Esophagus squamous epithelium (tissue), 5 donors: ENCODE measurements around the gene YES1. TPM values are rescaled to one million over a fixed set of nuclear protein-coding genes. Genes with fewer than 3 reads are reported as not detected.
A peak's percentile ranks its signal among the peaks of the same experiment; 100 is the strongest.

Experiments used
- DNase-seq: peaks from one replicate; lab custom pipeline; 2025; lab: John Stamatoyannopoulos, UW
- H3K27ac ChIP-seq, 4 donors: fragments of 200-600 bp; sonication (generic); one replicate each; pipeline ENCODE4 v1.5.1; 2016 to 2019; ENCODE audit warnings: mild to moderate bottlenecking in 1 of 4
- H3K27me3 ChIP-seq, 4 donors: fragments of 200-600 bp; sonication (generic); 1 replicate in 3 of 4; 2 replicates in 1 of 4; pipeline versions ENCODE4 v1.5.1 to v1.6.0; 2017 to 2021; ENCODE audit warnings: antibody characterized with exemption in 1 of 4
- H3K36me3 ChIP-seq, 3 donors: fragments of 200-600 bp; sonication (generic); one replicate each; pipeline ENCODE4 v1.5.1; 2016 to 2019
- H3K4me1 ChIP-seq, 3 donors: fragments of 200-600 bp; sonication (generic); one replicate each; pipeline ENCODE4 v1.5.1; 2017 to 2019
- H3K4me3 ChIP-seq, 4 donors: fragments of 200-600 bp; sonication (generic); 1 replicate in 3 of 4; 2 replicates in 1 of 4; pipeline ENCODE4 v1.5.1; 2016 to 2019; ENCODE audit warnings: mild to moderate bottlenecking in 2 of 4, moderate library complexity in 1 of 4
- H3K9me3 ChIP-seq, 3 donors: fragments of 200-600 bp; sonication (generic); one replicate each; pipeline ENCODE4 v1.5.1; 2016 to 2019
- POLR2A ChIP-seq, 4 donors: fragments of 450-650 bp; IDR thresholded peaks; one replicate each; pipeline ENCODE4 v1.6.1; 2017; ENCODE audit warnings: antibody characterized with exemption in 4 of 4, mild to moderate bottlenecking in 4 of 4, moderate library complexity in 3 of 4
- WGBS, 2 donors: methylation state at CpG; one replicate each; pipeline ENCODE4 v1.1.5; 2018; 5-methylcytosine and 5-hydroxymethylcytosine counted together
- intact Hi-C: fragments of 100-400 bp; cut with DNase I; formaldehyde crosslinking; loops from one replicate; pipeline ENCODE4 v1.15.0; 2022
- total RNA-seq, 4 donors: library from RNA; depleted of rRNA; stranded (reverse); fragments of >200 nt; gene quantifications; one replicate each; pipeline ENCODE4 v1.1.0, GENCODE V29; 2016
- TF ChIP-seq, protein P1 (sequence below), 6 experiments: fragments of 450-650 bp in 4 of 6; fragments of 200-600 bp in 2 of 6; sonication (generic) in 2 of 6; IDR thresholded peaks; one replicate each; pipeline ENCODE4 v1.5.1; 2016 to 2019; ENCODE audit warnings: antibody characterized with exemption in 6 of 6, mild to moderate bottlenecking in 4 of 6, moderate library complexity in 4 of 6
- donor health status: DM: yes; HTN: yes; CAD: no.

YES1 gene
- total RNA-seq, 4 donors from 2014 or later, result 105 to 143 (median 125) TPM

DNA sequence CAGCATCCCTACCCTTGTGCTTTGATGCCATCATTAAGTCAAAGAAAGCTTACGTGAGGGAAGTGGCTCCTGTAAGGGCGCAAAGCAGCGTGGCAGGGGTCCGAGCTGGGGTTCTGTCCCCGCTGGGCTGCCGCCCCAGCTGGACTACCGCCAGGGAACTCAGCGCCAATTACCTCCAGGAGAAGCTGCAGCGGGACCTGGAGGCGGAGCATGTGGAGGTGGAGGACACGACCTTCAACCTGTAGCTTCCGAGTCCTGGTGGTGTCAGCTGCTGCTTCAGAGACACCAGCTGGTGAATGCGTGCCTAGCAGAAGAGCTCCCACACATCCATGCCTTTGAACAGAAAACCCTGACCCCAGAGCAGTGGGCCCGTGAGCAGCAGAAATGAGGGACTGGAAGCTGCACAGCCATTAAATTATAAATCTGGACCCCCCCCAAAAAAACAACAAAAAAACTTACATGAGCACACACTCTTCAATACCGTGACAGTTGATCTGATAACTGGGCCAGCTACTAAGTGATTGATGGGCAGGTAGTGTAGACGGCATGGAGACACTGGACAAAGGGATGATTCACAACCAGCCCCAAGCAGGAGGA is 20.1 kb upstream of the YES1 start:
- intact Hi-C loops, result no loop called here
- Histone ChIP-seq H3K27me3 (peaks cover 0 to 4% (median 0%) of the 10 kb centered on the region in 4 donors), H3K36me3 (no peaks in the 10 kb centered on the region), H3K9me3 (no peaks in the 10 kb centered on the region), H3K27ac (no peak overlapping the region), H3K4me1 (peaks cover 0 to 31% (median 0%) of the 10 kb centered on the region in 3 donors), H3K4me3 (no peak overlapping the region)
- TF ChIP-seq, protein P1, sequence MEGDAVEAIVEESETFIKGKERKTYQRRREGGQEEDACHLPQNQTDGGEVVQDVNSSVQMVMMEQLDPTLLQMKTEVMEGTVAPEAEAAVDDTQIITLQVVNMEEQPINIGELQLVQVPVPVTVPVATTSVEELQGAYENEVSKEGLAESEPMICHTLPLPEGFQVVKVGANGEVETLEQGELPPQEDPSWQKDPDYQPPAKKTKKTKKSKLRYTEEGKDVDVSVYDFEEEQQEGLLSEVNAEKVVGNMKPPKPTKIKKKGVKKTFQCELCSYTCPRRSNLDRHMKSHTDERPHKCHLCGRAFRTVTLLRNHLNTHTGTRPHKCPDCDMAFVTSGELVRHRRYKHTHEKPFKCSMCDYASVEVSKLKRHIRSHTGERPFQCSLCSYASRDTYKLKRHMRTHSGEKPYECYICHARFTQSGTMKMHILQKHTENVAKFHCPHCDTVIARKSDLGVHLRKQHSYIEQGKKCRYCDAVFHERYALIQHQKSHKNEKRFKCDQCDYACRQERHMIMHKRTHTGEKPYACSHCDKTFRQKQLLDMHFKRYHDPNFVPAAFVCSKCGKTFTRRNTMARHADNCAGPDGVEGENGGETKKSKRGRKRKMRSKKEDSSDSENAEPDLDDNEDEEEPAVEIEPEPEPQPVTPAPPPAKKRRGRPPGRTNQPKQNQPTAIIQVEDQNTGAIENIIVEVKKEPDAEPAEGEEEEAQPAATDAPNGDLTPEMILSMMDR (IDR thresholded peaks at IDR 0.05), result peak in 1 of 6 experiments; percentile 18
- no peak for TF ChIP-seq POLR2A (IDR thresholded peaks at IDR 0.05)
- whole genome bisulfite sequencing, 2 donors, result 19 to 54% methylated on average over 8 to 9 of the region's 16 CpGs
- DNase-seq, result no peak

DNA sequence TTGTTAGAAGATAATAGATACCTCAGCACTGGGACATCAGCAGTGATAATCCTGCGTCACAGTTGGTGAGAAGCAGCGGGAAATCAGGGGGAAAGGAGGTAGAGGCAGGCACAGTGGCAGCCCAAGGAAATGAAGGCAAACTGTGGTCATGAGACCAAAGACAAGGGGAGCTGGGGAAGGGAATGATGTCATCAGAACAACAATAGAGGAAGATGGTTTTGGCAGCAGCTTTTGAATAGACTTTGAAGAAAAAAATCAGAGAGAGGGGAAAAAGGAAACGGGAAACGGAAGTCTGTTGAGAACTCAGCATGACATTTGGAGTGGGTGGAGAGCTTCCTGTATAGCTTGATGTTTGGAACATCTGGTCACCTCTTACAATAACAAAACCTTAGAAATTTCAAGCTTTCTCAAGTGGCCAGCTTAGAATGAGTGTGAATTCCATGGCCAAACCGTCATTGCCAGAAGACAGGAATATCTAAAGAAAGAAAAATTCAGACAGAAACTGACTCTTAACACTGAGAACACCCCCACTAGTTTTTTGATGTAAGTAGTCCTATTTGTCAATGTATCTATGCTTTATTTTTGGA is 18.4 kb upstream of the YES1 start:
- peaks cover 0 to 31% (median 0%) of the 10 kb centered on the region in 3 donors for H3K4me1 ChIP-seq
- TF ChIP-seq, protein P1 (IDR thresholded peaks at IDR 0.05), result no peak
- no peak for TF ChIP-seq POLR2A (IDR thresholded peaks at IDR 0.05)
- WGBS, 2 donors, result 21 to 23% methylated on average over 5 of the region's 5 CpGs
- no peak for DNase-seq
- intact Hi-C loops, result no loop called here
- no peaks in the 10 kb centered on the region for H3K9me3 ChIP-seq
- no peak overlapping the region for H3K4me3 ChIP-seq
- peaks cover 0 to 4% (median 0%) of the 10 kb centered on the region in 4 donors for H3K27me3 ChIP-seq
- H3K36me3 ChIP-seq, result no peaks in the 10 kb centered on the region
- peak overlapping the region in 2 of 4 donors; percentile 5 to 44 for H3K27ac ChIP-seq

DNA sequence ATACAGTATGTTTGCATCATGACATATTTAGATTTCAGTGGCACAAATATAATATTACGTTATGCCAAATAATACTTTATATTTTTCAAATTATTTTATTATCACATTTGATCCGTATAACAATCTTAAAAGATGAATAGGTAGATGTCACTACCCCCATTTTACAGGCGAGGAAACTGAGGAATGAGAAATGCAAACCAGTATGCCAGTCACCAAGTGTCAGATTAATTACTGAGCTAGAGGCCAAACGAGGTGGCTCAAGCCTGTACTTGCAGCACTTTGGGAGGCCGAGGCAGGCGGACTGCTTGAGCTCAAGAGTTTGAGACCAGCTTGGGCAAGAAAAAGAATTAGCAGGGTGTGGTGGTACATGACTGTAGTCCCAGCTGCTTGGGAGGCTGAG is 17.4 kb upstream of the YES1 start:
- no peak overlapping the region for H3K4me3 ChIP-seq
- no peak overlapping the region for H3K27ac ChIP-seq
- TF ChIP-seq POLR2A (IDR thresholded peaks at IDR 0.05), result no peak
- TF ChIP-seq, protein P1 (IDR thresholded peaks at IDR 0.05), result no peak
- H3K4me1 ChIP-seq, result peaks cover 0 to 31% (median 0%) of the 10 kb centered on the region in 3 donors
- H3K27me3 ChIP-seq, result peaks cover 0 to 4% (median 0%) of the 10 kb centered on the region in 4 donors
- intact Hi-C loops, result no loop called here
- no peak for DNase-seq
- H3K9me3 ChIP-seq, result no peaks in the 10 kb centered on the region
- H3K36me3 ChIP-seq, result no peaks in the 10 kb centered on the region
- 58 to 68% methylated on average over 6 of the region's 6 CpGs for WGBS, 2 donors

DNA sequence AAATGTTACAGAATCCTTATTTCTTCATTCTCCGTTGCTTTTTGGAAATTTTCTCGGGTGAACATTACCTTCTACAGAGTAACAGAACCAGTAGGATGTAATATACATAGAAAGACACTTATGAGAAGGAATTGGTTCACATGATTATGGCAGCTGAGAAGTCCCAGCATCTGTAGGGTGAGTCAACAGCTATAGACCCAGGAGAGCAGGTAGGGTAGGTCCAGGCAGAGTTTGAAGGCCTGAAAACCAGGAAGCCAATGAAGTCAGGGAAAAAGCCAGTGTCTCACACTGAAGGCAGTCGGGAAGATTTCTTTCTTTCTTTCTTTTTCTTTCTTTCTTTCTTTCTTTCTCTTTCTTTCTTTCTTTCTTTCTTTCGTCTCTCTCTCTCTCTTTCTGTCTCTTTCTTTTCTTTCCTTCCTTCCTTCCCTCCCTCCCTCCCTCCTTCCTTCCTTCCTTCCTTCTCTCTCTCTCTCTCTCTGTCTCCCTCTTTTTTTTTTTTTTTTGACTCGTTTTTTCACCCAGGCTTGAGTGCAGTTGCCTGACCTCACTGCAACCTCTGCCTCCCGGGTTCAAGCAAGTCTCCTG is 15.1 kb upstream of the YES1 start:
- H3K4me3 ChIP-seq, result no peak overlapping the region
- TF ChIP-seq, protein P1 (IDR thresholded peaks at IDR 0.05), result no peak
- TF ChIP-seq POLR2A (IDR thresholded peaks at IDR 0.05), result no peak
- H3K27ac ChIP-seq, result no peak overlapping the region
- DNase-seq, result no peak
- intact Hi-C loops, result no loop called here
- H3K4me1 ChIP-seq, result peaks cover 0 to 18% (median 0%) of the 10 kb centered on the region in 3 donors
- peaks cover 0 to 3% (median 0%) of the 10 kb centered on the region in 4 donors for H3K27me3 ChIP-seq
- WGBS, 2 donors, result 64 to 72% methylated on average over 2 to 4 of the region's 6 CpGs
- no peaks in the 10 kb centered on the region for H3K36me3 ChIP-seq
- H3K9me3 ChIP-seq, result no peaks in the 10 kb centered on the region
